Measurements from ENCODE around the gene RASL11A.

DNA sequence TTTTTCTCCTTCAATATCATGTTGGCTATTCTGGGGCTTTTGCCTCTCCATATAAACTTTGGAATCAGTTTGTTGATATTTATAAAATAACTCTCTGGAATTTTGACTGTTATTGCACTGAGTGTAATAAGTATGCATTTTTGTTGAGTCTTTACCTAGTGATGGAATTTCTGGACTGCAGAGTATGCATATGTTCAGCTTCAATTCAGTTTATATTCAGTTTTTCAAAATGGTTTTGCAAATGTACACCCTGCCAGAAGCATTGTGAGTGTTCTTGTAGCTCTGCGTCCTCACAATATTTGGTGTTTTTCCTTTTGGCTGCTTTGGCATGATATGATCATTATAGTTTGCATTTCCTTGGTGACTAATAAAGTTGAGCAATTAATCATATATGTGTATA, 43.1 kb downstream of the RASL11A start:
- TF ChIP-seq SIRT6 (IDR thresholded peaks at IDR 0.05; ENCODE audit: low read length) (no peak), RFX5 (IDR thresholded peaks at IDR 0.05; ENCODE audit: borderline replicate concordance, low read depth, low read length) (no peak), EP300 (IDR thresholded peaks at IDR 0.05; ENCODE audit: borderline replicate concordance in 1 of 2, low read depth in 2 of 2, low read length in 2 of 2) (no peak), RNF2 (IDR thresholded peaks at IDR 0.05; ENCODE audit: borderline replicate concordance, low read depth, low read length, missing control alignments, poor library complexity, severe bottlenecking) (no peak)
- TF ChIP-seq, protein P1, sequence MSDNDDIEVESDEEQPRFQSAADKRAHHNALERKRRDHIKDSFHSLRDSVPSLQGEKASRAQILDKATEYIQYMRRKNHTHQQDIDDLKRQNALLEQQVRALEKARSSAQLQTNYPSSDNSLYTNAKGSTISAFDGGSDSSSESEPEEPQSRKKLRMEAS (IDR thresholded peaks at IDR 0.05) = no peak

All from H1 (cell line).